Gastrocnemius medialis (tissue), 4 donors: ENCODE data around the gene EPB41L5. TPM values are rescaled to one million over a fixed set of nuclear protein-coding genes. Genes with fewer than 3 reads are reported as not detected.
"Not testable (repeated sequence)": the region's sequence is repeated elsewhere in the genome, so short reads cannot be mapped to it uniquely, and the experiment has no call there.

ENCODE experiments used
- ATAC-seq, 2 donors: fragments of 150-250 bp; one replicate each; pipeline ENCODE4 v1.9.1; 2016
- DNase-seq, 2 donors: peaks; one replicate each; pipeline ENCODE4 v3.0.0-alpha.2; 2019
- H3K27ac ChIP-seq, 4 donors: fragments of 200-600 bp; sonication (generic); 1 replicate in 1 of 4; 2 replicates in 3 of 4; pipeline ENCODE4 v1.5.1; 2016 to 2018; ENCODE audit warnings: mild to moderate bottlenecking in 2 of 4, moderate library complexity in 1 of 4
- H3K27me3 ChIP-seq, 3 donors: fragments of 200-600 bp; sonication (generic) in 2 of 3; 1 replicate in 1 of 3; 2 replicates in 2 of 3; pipeline versions ENCODE4 v1.5.1 to v1.6.0; 2016 to 2019; ENCODE audit warnings: mild to moderate bottlenecking in 1 of 3, moderate library complexity in 1 of 3
- H3K36me3 ChIP-seq, 2 donors: fragments of 200-600 bp; sonication (generic) in 1 of 2; one replicate each; pipeline ENCODE4 v1.5.1; 2017 to 2018
- H3K4me1 ChIP-seq, 2 donors: fragments of 200-600 bp; sonication (generic) in 1 of 2; one replicate each; pipeline ENCODE4 v1.5.1; 2016 to 2017; ENCODE audit warnings: mild to moderate bottlenecking in 2 of 2
- H3K4me3 ChIP-seq, 4 donors: fragments of 200-600 bp; sonication (generic) in 3 of 4; 1 replicate in 1 of 4; 2 replicates in 3 of 4; pipeline ENCODE4 v1.5.1; 2016 to 2019; ENCODE audit warnings: mild to moderate bottlenecking in 2 of 4
- H3K9me3 ChIP-seq, 3 donors: fragments of 200-600 bp; sonication (generic) in 2 of 3; 1 replicate in 1 of 3; 2 replicates in 2 of 3; pipeline ENCODE4 v1.5.1; 2016 to 2019
- POLR2A ChIP-seq, 2 donors: fragments of 450-650 bp; IDR thresholded peaks; one replicate each; pipeline ENCODE4 v1.6.1; 2017; ENCODE audit warnings: antibody characterized with exemption in 2 of 2, mild to moderate bottlenecking in 2 of 2, moderate library complexity in 2 of 2
- in situ Hi-C, 4 donors: fragments of 200-750 bp; cut with MboI; loops; one replicate each; pipeline versions ENCODE4 v1.15.0 to v1.8.0; 2017; ENCODE audit warnings: low sequenced_read_pairs in 4 of 4
- intact Hi-C: fragments of 100-400 bp; cut with DNase I; formaldehyde crosslinking; loops from one replicate; pipeline ENCODE4 v1.15.1; 2023; ENCODE audit warnings: low total_unique reads
- total RNA-seq, 4 donors: library from RNA; depleted of rRNA; stranded (reverse); fragments of >200 nt; gene quantifications; one replicate each; pipeline versions ENCODE4 v1.1.0 to v1.2.3, GENCODE V29; 2016
- TF ChIP-seq, protein P1 (sequence below), 5 experiments: fragments of 450-650 bp in 3 of 5; fragments of 200-600 bp in 2 of 5; sonication (generic) in 2 of 5; IDR thresholded peaks in 4 of 5; conservative IDR thresholded peaks in 1 of 5; 1 replicate in 4 of 5; 2 replicates in 1 of 5; pipeline ENCODE4 v1.5.1; 2016 to 2019; ENCODE audit warnings: antibody characterized with exemption in 5 of 5, mild to moderate bottlenecking in 3 of 5, moderate library complexity in 3 of 5

The EPB41L5 gene
- total RNA-seq, 4 donors from 2014 or later = 8.3 to 41.1 (median 12.7) TPM

DNA sequence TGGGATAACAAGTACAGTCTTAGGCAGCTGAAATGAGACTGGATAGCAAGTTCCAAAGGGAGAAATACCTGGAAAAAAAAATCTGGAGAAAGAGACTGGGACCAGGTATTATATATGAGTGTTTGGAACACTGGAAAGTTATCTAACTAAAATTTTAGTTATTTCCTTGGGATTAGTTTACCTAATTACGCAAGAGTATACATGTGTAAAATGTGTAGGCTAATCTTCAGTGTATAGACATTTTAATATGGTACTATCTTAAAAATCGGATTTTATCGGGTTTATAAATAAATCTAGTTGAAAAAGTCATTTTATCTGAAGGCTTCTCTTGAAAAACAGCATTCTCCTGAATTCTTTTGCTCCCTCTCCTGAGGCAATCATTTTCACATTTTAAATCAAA lies 3.9 kb downstream of the EPB41L5 start:
- intact Hi-C loops (loop anchor here (10.0 kb wide), 1 partner anchor 298 kb away; no protein-coding TSS in a partner anchor), in situ Hi-C loops (loop anchor here in 1 of 4 donors (25.0 kb wide), 1 partner anchor 254 kb away; the partner anchor contains the start of gene PTPN4)
- DNase-seq (no peak), ATAC-seq (no peak)
- H3K27me3 ChIP-seq = no peaks in the 10 kb centered on the region
- no peaks in the 10 kb centered on the region for H3K9me3 ChIP-seq
- no peaks in the 10 kb centered on the region for H3K36me3 ChIP-seq
- H3K4me3 ChIP-seq = no peak overlapping the region
- peaks cover 13 to 25% of the 10 kb centered on the region in 2 donors for H3K4me1 ChIP-seq
- no peak for TF ChIP-seq POLR2A (IDR thresholded peaks at IDR 0.05)
- TF ChIP-seq, protein P1, sequence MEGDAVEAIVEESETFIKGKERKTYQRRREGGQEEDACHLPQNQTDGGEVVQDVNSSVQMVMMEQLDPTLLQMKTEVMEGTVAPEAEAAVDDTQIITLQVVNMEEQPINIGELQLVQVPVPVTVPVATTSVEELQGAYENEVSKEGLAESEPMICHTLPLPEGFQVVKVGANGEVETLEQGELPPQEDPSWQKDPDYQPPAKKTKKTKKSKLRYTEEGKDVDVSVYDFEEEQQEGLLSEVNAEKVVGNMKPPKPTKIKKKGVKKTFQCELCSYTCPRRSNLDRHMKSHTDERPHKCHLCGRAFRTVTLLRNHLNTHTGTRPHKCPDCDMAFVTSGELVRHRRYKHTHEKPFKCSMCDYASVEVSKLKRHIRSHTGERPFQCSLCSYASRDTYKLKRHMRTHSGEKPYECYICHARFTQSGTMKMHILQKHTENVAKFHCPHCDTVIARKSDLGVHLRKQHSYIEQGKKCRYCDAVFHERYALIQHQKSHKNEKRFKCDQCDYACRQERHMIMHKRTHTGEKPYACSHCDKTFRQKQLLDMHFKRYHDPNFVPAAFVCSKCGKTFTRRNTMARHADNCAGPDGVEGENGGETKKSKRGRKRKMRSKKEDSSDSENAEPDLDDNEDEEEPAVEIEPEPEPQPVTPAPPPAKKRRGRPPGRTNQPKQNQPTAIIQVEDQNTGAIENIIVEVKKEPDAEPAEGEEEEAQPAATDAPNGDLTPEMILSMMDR (IDR thresholded peaks at IDR 0.05 in 4 of 5, conservative IDR thresholded peaks at IDR 0.05 in 1 of 5) = no peak
- no peak overlapping the region for H3K27ac ChIP-seq

DNA sequence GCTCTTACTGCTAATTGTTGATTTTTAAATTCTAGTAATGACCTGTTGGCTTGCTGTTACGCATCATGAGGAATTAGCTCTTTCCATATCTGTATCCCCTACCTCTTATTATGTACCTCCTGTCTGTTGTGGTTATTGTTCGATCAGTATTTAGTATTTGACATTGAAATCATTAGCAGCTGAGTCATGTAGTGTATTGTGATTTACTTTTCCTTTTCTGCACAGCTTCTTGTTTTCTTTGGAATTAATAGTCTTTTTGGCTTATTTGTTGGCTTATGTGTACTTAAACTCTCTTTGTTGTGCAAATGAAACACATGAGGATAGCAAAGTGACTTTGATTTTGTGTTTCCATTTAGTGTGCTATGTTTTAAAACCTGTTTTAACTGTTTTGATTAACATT lies 4.3 kb downstream of the EPB41L5 start:
- no peak overlapping the region for H3K27ac ChIP-seq
- intact Hi-C loops = loop anchor here (10.0 kb wide), 1 partner anchor 298 kb away; no protein-coding TSS in a partner anchor
- no peak overlapping the region for H3K4me3 ChIP-seq
- H3K36me3 ChIP-seq = no peaks in the 10 kb centered on the region
- H3K9me3 ChIP-seq = no peaks in the 10 kb centered on the region
- peaks cover 11 to 25% of the 10 kb centered on the region in 2 donors for H3K4me1 ChIP-seq
- TF ChIP-seq, protein P1 (IDR thresholded peaks at IDR 0.05 in 4 of 5, conservative IDR thresholded peaks at IDR 0.05 in 1 of 5) = no peak
- no peak for TF ChIP-seq POLR2A (IDR thresholded peaks at IDR 0.05)
- ATAC-seq (no peak), DNase-seq (no peak)
- in situ Hi-C loops = loop anchor here in 1 of 4 donors (25.0 kb wide), 1 partner anchor 255 kb away; the partner anchor contains the start of gene PTPN4
- no peaks in the 10 kb centered on the region for H3K27me3 ChIP-seq

DNA sequence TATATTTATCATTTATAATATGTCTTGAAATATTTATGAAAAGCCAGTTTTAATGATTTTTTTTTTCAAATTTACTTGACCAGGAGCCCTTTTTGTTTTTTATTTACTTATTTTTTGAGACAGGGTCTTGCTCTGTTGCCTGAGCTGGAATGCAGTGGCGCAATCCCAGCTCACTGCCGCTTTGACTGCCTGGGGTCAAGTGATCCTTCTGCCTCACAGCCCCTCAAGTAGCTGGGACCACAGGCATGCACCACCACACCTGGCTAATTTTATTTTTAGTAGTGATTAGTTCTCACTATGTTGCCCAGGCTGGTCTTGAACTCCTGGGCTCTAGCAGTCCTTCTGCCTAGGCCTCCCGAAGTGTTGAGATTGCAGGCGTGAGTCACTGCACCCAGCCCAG lies 5.7 kb downstream of the EPB41L5 start:
- no peaks in the 10 kb centered on the region for H3K9me3 ChIP-seq
- no peaks in the 10 kb centered on the region for H3K36me3 ChIP-seq
- ATAC-seq (no peak), DNase-seq (no peak)
- TF ChIP-seq POLR2A (IDR thresholded peaks at IDR 0.05) = no peak
- TF ChIP-seq, protein P1 (IDR thresholded peaks at IDR 0.05 in 4 of 5, conservative IDR thresholded peaks at IDR 0.05 in 1 of 5) = no peak
- no peak overlapping the region for H3K27ac ChIP-seq
- intact Hi-C loops = loop anchor here (10.0 kb wide), 1 partner anchor 296 kb away; no protein-coding TSS in a partner anchor
- peaks cover 8 to 25% of the 10 kb centered on the region in 2 donors for H3K4me1 ChIP-seq
- no peak overlapping the region for H3K4me3 ChIP-seq
- no peaks in the 10 kb centered on the region for H3K27me3 ChIP-seq
- in situ Hi-C loops = loop anchor here in 1 of 4 donors (25.0 kb wide), 1 partner anchor 256 kb away; the partner anchor contains the start of gene PTPN4

DNA sequence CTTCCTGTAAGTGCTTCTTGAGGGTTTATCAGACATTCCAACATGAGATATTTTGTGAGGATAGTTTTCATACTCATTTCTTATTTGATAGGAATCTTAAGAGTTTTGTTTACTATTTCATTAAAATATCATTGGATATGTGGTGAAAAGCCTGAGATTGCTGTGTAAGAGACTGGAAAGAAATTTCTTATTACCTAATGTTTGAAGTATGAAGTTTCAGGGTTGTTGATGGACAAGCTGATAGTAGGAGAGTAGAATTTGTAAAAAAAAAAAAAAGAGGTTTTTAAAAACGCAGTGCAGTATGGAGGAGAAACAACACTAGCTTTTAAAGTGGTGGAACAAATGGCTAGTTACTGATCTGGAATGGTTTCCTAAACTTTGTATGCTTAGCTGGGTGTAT lies 7.7 kb downstream of the EPB41L5 start:
- in situ Hi-C loops = loop anchor here in 1 of 4 donors (25.0 kb wide), 1 partner anchor 258 kb away; the partner anchor contains the start of gene PTPN4
- no peak overlapping the region for H3K4me3 ChIP-seq
- intact Hi-C loops = no loop called here
- H3K36me3 ChIP-seq = no peaks in the 10 kb centered on the region
- DNase-seq (no peak), ATAC-seq (no peak)
- H3K27me3 ChIP-seq = no peaks in the 10 kb centered on the region
- peaks cover 0 to 10% of the 10 kb centered on the region in 2 donors for H3K4me1 ChIP-seq
- no peak for TF ChIP-seq POLR2A (IDR thresholded peaks at IDR 0.05)
- TF ChIP-seq, protein P1 (IDR thresholded peaks at IDR 0.05 in 4 of 5, conservative IDR thresholded peaks at IDR 0.05 in 1 of 5) = no peak
- H3K27ac ChIP-seq = no peak overlapping the region
- H3K9me3 ChIP-seq = no peaks in the 10 kb centered on the region

DNA sequence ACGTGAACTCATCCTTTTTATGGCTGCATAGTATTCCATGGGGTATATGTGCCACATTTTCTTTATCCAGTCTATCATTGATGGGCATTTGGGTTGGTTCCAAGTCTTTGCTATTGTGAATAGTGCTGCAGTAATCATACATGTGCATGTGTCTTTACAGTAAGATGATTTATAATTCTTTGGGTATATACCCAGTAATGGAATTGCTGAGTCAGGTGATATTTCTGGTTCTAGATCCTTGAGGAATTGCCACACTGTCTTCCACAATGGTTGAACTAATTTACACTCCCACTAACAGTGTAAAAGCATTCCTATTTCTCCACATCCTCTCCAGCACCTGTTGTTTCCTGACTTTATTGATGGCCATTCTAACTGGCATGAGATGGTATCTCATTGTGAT lies 9.6 kb downstream of the EPB41L5 start:
- in situ Hi-C loops = loop anchor here in 1 of 4 donors (25.0 kb wide), 1 partner anchor 260 kb away; the partner anchor contains the start of gene PTPN4
- H3K9me3 ChIP-seq, H3K36me3 ChIP-seq, DNase-seq, H3K4me1 ChIP-seq, intact Hi-C loops, ATAC-seq, H3K27ac ChIP-seq, H3K27me3 ChIP-seq, H3K4me3 ChIP-seq: not testable (repeated sequence)
